Measurements from ENCODE around the gene ACSF3. TPM values are rescaled to one million over a fixed set of nuclear protein-coding genes. Genes with fewer than 3 reads are reported as not detected.

Gene ACSF3
- total RNA-seq, 1 donor = 20.7 TPM

GRCh38 chr16:89115216-89115861 is 21.7 kb downstream of the ACSF3 start:
- TF ChIP-seq CTCF (IDR thresholded peaks at IDR 0.05; ENCODE audit: insufficient read depth, low read depth, low read length) = no peak
- H3K4me3 ChIP-seq (ENCODE audit: low read depth, low read length) = no peak overlapping the region
- DNase-seq (ENCODE audit: low read depth) = peak; percentile 40

GRCh38 chr16:89116341-89117226 is 22.9 kb downstream of the ACSF3 start:
- no peak for DNase-seq (ENCODE audit: low read depth)
- no peak overlapping the region for H3K4me3 ChIP-seq (ENCODE audit: low read depth, low read length)
- TF ChIP-seq CTCF (IDR thresholded peaks at IDR 0.05; ENCODE audit: insufficient read depth, low read depth, low read length) = no peak

GRCh38 chr16:89117227-89117974 is 23.7 kb downstream of the ACSF3 start:
- no peak for TF ChIP-seq CTCF (IDR thresholded peaks at IDR 0.05; ENCODE audit: insufficient read depth, low read depth, low read length)
- DNase-seq (ENCODE audit: low read depth) = no peak
- no peak overlapping the region for H3K4me3 ChIP-seq (ENCODE audit: low read depth, low read length)

GRCh38 chr16:89117975-89118289 is 24.3 kb downstream of the ACSF3 start:
- TF ChIP-seq CTCF (IDR thresholded peaks at IDR 0.05; ENCODE audit: insufficient read depth, low read depth, low read length) = no peak
- H3K4me3 ChIP-seq (ENCODE audit: low read depth, low read length) = no peak overlapping the region
- no peak for DNase-seq (ENCODE audit: low read depth)

- no peak for DNase-seq (ENCODE audit: low read depth)
- no peak overlapping the region for H3K4me3 ChIP-seq (ENCODE audit: low read depth, low read length)
- no peak for TF ChIP-seq CTCF (IDR thresholded peaks at IDR 0.05; ENCODE audit: insufficient read depth, low read depth, low read length)
These were observed 24.9 kb downstream of the ACSF3 start for GRCh38 chr16:89118361-89119165.

- no peak overlapping the region for H3K4me3 ChIP-seq (ENCODE audit: low read depth, low read length)
- DNase-seq (ENCODE audit: low read depth) = no peak
- no peak for TF ChIP-seq CTCF (IDR thresholded peaks at IDR 0.05; ENCODE audit: insufficient read depth, low read depth, low read length)
These were observed 25.5 kb downstream of the ACSF3 start for GRCh38 chr16:89119166-89119621.

Measured in fibroblast of villous mesenchyme (primary cell).